Head of caudate nucleus (tissue), 42 donors: ENCODE results near the gene C1GALT1.
"Not testable (repeated sequence)": the region's sequence is repeated elsewhere in the genome, so short reads cannot be mapped to it uniquely, and the experiment has no call there.

Experiments used
- DNase-seq, 42 donors: peaks; one replicate each; pipeline versions ENCODE4 v3.0.0 to v3.0.0-alpha.2; 2020 to 2021; ENCODE audit warnings: mixed read lengths in 7 of 42
- intact Hi-C: fragments of 100-400 bp; cut with DNase I; formaldehyde crosslinking; loops from one replicate; pipeline ENCODE4 v1.15.0; 2022

C1GALT1 gene

GRCh38 chr7:7182156-7183060, at the start of gene C1GALT1:
Gene C1GALT1, plus strand, starts transcription at chr7:7182544. Its CDS starts 51,776 bp downstream, at chr7:7234320.
- intact Hi-C loops: loop anchor here (5.0 to 10.0 kb wide), 3 partner anchors 45 to 382 kb away; partner anchors contain the start of gene MIOS
- peak; percentile 93 to 99 (median 98) for DNase-seq

- DNase-seq: no peak
- intact Hi-C loops: no loop called here
Observed at GRCh38 chr7:7134046-7134445, 48.3 kb upstream of the C1GALT1 start.

GRCh38 chr7:7135074-7135473, 47.3 kb upstream of the C1GALT1 start:
- DNase-seq: no peak
- intact Hi-C loops: no loop called here

- intact Hi-C loops, DNase-seq: not testable (repeated sequence)
Observed at GRCh38 chr7:7135924-7136323, 46.4 kb upstream of the C1GALT1 start.

GRCh38 chr7:7136466-7137381, 45.6 kb upstream of the C1GALT1 start:
- intact Hi-C loops: no loop called here
- no peak for DNase-seq

GRCh38 chr7:7138897-7139296, 43.4 kb upstream of the C1GALT1 start:
- no peak for DNase-seq
- intact Hi-C loops: no loop called here

GRCh38 chr7:7143404-7143803, 38.9 kb upstream of the C1GALT1 start:
- intact Hi-C loops, DNase-seq: not testable (repeated sequence)

- DNase-seq, intact Hi-C loops: not testable (repeated sequence)
Observed at GRCh38 chr7:7145151-7145550, 37.2 kb upstream of the C1GALT1 start.

- DNase-seq: no peak
- intact Hi-C loops: no loop called here
Observed at GRCh38 chr7:7146837-7147236, 35.5 kb upstream of the C1GALT1 start.

GRCh38 chr7:7148798-7149481, 33.4 kb upstream of the C1GALT1 start:
- DNase-seq: no peak
- intact Hi-C loops: no loop called here

- intact Hi-C loops: no loop called here
- DNase-seq: no peak
Observed at GRCh38 chr7:7151285-7151684, 31.1 kb upstream of the C1GALT1 start.

- intact Hi-C loops: no loop called here
- no peak for DNase-seq
Observed at GRCh38 chr7:7151865-7152264, 30.5 kb upstream of the C1GALT1 start.

GRCh38 chr7:7152315-7152714, 30.0 kb upstream of the C1GALT1 start:
- no peak for DNase-seq
- intact Hi-C loops: no loop called here

GRCh38 chr7:7154355-7154754, 28.0 kb upstream of the C1GALT1 start:
- DNase-seq, intact Hi-C loops: not testable (repeated sequence)

GRCh38 chr7:7156663-7157062, 25.7 kb upstream of the C1GALT1 start:
- intact Hi-C loops: no loop called here
- no peak for DNase-seq

GRCh38 chr7:7157177-7157886, 25.0 kb upstream of the C1GALT1 start:
- peak in 1 of 42 donors; percentile 13 for DNase-seq
- intact Hi-C loops: no loop called here

GRCh38 chr7:7157887-7158271, 24.5 kb upstream of the C1GALT1 start:
- DNase-seq: no peak
- intact Hi-C loops: no loop called here

GRCh38 chr7:7159063-7159658, 23.2 kb upstream of the C1GALT1 start:
- intact Hi-C loops: no loop called here
- DNase-seq: no peak
